GM19239 (cell line): ENCODE results near the gene UBE2D1.
"Not testable (repeated sequence)": the region's sequence is repeated elsewhere in the genome, so short reads cannot be mapped to it uniquely, and the experiment has no call there.

Source experiments
- DNase-seq: peaks from one replicate; pipeline ENCODE4 v3.0.0; 2011; ENCODE audit warnings: low spot score; ENCODE audit not compliant: insufficient read length
- FAIRE-seq: peaks from 2 replicates; lab custom pipeline; 2011; peaks lifted over from hg19 to GRCh38; lab: Jason Lieb, UNC

Gene UBE2D1

DNA sequence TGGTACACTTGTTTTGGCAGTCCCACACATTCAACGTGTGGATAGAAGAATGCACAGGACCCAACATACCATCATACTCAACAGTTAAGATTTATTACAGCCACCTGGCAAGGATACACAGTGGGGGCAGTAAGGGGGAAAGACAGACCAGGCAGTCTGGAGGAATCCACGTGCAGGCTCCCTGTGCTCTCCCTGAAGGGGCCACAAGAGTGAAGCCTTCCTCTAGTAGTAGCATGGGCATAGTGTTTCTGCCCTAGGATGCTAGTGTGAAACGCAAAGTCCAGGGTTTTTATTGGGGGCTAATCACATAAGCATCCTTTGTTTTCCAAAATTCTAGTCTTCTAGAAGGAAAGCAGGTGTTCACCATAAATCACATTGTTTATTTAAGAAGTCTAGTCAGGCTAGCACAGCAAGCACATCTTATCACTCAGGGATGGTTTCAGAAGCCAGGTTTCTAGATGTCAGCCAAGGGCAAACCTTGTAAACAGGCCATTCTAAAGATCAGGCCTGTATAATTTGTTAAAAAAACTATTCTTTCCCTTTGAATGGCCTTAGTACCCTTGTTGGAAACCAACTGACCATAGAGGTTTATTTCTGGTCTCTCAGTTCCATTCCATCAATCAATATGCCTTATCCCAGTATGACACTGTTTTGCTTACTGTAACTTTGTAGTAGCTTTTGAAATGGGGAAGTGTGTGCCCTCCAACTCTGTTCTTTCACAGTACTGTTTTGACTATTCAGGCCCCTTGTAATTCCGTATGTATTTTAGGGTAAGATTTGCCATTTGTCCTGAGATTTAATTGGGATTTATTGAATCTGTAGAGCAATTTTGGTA, 38.0 kb downstream of the UBE2D1 start:
- FAIRE-seq = no peak

DNA sequence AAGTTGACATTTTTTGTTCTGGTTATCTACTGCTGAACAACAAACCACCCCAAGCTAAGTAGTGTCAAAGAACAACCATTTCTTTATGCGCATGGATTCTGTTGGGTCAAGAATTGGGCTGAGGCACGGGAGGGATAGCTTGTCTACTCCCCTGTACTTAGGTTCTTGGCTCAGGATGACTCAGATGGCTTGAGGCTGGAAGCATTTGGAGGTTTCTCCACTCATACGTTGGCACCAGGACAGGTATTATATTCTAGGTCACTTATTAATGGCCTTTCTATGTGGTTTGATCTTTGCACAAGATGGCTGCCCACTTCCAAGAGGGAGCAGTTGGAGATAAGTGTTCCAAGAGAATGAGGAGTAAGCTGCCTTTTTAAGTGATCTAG, 38.6 kb downstream of the UBE2D1 start:
- FAIRE-seq = no peak

More for the DNA sequence above, 38.0 kb downstream of the UBE2D1 start:
- no peak for DNase-seq

DNA sequence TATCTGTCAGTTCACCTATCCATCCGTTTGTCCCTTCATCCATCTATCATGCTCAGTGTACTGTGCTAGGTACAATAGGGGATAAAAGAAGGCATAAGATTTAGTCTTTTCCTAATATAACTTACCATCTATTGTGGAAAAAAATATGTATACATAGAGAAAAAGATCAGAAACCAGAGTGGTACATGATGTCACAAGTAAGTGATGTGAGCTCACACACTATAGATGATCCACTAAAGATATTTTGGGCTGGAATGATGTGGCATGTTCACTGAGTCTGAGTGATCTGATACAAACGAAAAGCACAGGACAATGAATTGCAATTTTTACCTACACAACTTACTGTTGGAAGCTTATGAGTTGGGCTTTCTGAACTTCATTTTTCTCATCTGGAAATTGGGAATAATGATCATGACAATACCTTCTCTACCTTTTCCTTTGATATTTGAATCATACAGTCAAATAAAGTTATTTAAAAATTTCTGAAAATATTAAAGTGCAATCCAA, 47.7 kb downstream of the UBE2D1 start:
- DNase-seq (no peak), FAIRE-seq (no peak)

More for the DNA sequence above, 38.6 kb downstream of the UBE2D1 start:
- no peak for DNase-seq

DNA sequence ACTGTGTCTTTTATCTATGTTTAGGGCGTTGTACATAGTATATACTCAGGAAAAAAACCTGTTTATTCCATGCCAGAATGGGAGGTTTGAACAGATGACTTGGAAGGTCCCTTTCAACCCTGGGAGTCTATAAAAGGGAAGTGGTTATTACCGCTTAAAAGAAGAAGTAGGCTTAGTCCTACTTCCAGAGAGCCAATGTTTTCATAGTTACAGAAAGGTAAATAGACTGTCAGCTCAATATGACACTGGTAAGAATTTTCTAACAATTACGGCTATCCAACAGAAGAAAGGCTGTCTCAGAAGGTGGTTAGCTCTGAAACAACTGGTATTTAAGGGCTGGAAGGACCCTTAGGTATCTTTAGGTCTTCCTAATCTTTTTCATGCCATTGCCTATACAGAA, 49.3 kb downstream of the UBE2D1 start:
- FAIRE-seq = peak; percentile 80
- DNase-seq = no peak

DNA sequence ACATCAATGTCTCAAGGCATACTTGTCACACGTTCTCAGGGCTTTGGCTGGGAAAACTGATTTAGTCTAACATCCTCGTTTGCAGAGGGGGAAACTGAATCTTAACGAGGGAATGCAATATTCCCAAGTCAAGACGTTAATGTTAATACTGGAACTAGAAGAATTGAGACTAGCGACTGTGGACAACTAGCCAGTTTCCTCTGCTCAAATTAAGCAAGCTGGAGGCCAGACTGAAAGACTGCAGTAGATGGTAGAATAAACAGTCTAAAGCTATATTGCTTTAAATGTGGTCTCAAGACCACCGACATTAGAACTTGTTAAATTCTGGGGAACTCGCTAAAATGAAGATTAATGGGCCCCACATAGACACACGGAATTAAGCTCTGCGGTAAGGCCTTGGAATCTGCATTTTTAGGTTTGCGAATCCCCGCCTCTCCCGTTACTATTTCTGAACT, 49.8 kb downstream of the UBE2D1 start:
- FAIRE-seq (no peak), DNase-seq (no peak)

DNA sequence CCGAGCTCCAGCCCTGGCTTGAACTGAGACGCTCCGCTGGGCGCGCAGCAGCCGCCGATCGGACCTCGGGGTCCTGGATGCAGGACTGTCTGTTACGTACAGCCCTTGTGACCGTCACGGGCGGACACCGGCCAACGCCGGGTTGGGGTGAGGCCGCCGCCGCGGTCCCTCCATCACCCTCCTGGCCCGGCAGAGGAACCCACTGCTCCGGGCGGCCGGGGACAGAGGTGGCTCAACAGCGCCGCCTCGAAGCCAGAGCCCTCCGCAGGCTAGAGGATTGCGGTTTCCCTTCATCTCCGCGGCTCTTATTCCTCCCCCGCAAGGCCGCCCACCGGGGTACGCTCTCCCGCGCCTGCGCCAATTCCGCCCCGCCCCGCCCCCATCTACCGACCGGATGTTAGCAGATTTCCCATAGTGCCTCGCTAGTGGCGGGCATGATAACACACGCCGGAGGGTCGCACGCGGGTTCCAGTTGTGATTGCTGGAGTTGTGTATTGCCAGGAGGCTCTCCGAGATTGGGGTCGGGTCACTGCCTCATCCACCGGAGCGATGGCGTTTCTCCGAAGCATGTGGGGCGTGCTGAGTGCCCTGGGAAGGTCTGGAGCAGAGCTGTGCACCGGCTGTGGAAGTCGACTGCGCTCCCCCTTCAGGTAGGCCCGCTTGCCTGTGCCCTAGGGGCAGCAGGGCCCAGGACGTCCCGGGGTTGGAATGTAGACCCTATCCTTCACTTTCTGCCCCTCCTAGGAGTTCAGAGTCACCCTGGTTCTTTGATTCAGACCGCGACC, 50.4 kb downstream of the UBE2D1 start, which contains the start of gene TFAM:
Gene TFAM, plus strand, starts transcription at position 412 of the 785 bp plus-strand sequence. Its CDS starts 138 bp downstream, at position 550.
- FAIRE-seq = peak; percentile 97

DNA sequence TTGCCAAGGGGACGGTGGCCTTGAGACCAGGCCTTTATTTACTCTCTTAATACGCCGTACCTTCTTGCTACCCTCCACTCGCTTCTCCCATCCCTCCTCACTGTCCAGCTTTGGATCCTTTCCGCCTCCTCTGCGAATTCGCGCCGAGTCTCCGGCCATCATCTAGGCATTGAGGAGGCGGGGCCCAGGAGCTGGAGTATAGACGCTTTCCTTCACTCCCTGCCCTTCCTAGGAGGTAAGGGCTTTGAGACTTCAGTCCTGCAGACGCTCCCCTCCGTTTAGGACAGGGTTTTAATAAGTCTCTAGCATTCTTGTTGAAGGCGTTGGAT, 50.9 kb downstream of the UBE2D1 start:
- DNase-seq (no peak), FAIRE-seq (peak; percentile 76)

More for the DNA sequence above, 50.4 kb downstream of the UBE2D1 start, which contains the start of gene TFAM:
- peak; percentile 57 for DNase-seq

DNA sequence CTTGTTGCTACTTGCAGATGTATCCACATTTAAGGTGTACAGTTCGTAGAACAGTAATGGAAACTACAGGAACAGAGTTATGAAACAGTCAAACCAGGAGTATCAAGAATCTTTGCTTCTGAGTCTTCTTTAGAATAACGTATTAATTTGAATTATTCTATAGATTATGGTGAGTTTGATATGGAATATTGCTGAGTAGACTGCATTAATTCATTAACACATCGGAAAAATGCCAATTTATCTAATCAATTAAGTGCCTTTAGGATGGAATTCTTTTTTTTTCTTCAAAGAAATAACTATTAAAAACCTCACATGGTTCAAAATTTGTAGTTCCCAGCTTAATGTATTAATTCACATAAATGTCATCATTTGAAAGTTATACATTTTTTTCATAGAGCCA, 54.2 kb downstream of the UBE2D1 start:
- no peak for DNase-seq
- no peak for FAIRE-seq

DNA sequence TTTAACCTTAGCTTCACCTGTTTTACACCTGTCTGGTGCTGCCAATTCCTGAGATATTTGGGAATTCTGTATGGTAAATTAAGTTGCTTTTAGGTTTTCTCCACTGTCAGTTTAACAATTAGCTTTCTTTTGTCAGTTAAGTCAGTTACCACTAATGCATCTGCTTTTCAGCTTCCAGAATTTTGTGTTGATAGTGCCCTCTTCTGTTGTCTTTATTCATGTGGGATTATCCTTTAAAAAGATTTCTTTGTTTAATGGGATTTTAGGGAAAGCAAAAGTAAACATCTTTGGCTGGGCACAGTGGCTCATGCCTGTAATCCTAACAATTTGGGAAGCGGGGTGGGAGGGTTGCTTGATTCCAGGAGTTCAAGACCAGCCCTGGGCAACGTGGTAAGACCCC, 58.5 kb downstream of the UBE2D1 start:
- no peak for FAIRE-seq
- DNase-seq = no peak

DNA sequence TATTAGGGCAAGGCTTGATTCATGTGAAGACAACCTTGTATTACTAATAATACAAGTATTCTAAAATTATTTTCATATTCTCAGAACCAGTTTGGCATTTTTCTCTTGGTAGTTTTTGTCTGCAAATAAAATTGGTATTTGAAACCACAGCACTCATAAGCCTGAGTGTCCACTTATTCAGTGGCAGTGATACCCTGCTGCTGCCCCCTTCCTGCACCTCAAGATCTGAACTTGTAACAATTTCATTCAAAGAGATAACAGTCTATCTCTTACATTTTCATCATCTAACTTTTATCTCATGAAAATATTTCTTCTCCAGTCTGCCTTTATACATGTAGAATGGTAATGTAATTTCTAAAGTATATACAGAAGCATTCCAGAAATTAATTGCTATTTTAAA, 59.7 kb downstream of the UBE2D1 start:
- FAIRE-seq (no peak), DNase-seq (no peak)

DNA sequence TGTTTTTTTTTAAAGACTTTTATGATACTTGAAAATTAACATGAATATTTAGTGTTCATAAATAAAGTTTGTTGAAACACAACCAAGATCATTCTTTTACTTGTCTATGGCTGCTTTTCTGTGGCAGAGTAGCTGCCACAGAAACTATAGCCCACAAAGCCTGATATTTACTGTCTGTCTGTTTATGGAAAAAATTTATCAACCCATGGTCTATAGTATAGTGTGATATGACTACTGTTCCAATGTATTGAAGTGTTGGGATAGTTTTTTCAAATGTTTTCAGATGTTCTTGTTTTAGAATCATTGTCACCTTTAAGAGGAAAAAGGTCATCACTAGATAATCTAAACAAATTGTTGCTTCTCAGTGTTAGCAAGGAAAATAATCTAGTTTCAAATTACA, 61.3 kb downstream of the UBE2D1 start:
- FAIRE-seq = no peak
- DNase-seq = no peak

DNA sequence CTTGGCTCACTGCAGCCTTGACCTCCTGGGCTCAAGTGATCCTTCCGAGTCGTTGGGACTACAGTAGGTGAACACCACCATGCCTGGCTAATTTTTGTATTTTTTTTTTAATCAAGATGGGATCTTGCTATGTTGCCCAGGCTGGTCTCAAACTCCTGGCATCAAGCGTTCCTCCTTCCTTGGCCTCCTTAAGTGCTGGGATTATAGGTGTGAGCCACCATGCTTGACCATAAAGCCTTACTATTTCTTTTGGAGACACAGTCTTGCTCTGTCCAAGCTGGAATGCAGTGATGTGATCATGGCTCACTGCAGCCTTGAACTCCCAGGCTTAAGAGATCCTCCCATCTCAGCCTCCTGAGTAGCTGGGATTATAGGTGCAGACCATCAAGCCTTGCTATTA, 63.0 kb downstream of the UBE2D1 start:
- FAIRE-seq = no peak
- no peak for DNase-seq

DNA sequence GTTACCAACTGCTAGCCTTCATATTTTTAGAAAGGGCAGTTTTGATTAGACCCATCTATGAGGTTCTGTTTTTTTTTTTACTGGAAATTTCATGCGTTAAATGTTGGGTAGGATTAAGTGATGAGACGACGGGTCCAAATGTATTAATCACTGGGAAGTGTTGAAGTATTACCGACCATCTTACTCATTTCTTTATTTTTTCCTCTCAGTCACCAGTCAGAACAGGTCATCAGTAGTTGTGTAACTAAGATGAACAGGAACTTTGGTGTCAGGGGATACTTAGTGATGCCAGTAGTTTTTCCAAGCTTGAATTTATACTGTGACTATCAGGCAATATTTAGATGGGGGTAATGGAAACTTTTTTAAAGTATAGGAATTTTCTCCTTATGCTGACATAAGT, 64.6 kb downstream of the UBE2D1 start:
- FAIRE-seq = no peak

DNA sequence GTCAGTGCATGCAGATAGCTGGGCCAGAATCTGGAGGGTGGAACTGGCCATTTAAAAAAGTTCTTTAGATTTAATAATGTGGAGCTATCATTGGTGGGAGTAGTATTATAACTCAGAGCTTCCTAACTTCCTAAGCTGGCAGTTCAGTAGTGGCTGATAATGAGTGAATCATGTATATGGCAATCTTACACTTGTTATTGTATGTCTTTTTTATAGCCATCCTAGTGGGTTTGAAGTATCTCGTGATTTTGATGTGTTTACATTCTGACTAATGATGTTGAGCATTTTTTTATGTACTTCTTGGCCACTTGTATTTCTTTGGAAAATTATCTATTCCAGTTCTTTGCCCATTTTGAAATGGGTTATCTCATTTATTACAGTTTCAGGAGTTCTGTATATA, 65.8 kb downstream of the UBE2D1 start:
- FAIRE-seq (no peak), DNase-seq (no peak)

More for the DNA sequence above, 64.6 kb downstream of the UBE2D1 start:
- DNase-seq = no peak

DNA sequence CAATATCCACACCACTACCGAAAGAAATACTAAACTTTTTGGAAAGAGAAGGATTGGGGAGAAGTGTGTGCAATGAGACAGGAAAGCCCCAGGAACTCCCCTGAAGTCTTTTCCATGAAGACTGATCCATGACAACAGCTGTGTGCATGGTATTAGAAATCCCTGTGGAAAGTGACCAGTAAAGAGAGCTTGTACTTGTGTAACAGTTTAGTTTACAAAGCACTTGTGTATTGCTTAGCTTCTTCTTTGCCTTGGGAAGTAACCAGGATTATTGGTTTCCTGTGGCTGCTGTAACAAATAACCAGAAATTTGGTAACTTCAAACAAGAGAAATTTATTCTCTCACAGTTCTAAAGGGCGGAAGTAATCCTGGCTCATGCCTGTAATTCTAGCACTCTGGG, 69.2 kb downstream of the UBE2D1 start:
- DNase-seq = no peak
- no peak for FAIRE-seq

DNA sequence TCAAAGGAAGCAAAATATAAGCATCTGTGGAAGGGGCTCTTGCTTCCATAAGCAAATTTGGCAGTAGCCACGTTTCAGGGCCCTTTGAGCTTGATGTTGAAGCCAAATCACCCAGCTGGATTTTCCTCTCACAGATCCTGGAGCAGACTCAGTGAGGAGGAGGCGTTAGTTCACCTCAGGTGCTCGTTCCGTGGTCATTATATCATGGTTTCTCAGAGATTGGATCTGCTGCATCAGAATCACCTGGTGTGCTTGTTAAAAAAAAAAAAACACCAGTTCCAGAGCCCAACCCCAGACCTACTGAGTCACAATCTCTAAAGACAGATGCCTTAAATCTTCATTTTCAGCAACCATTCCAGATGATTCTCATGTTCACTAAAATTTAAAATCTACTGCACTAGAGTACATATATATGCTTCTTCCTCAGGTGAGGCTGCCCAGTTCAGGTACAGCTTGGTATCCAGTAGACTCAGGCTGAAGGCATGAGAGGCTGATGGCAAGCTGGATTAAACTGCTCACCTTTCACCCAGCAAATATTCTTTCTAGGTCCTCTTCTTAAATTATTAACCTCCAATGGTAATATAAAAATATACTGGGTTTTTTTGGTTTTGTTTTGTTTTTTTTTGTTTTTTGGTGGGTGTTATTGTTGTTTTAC, 75.3 kb downstream of the UBE2D1 start:
- FAIRE-seq (no peak), DNase-seq (no peak)

DNA sequence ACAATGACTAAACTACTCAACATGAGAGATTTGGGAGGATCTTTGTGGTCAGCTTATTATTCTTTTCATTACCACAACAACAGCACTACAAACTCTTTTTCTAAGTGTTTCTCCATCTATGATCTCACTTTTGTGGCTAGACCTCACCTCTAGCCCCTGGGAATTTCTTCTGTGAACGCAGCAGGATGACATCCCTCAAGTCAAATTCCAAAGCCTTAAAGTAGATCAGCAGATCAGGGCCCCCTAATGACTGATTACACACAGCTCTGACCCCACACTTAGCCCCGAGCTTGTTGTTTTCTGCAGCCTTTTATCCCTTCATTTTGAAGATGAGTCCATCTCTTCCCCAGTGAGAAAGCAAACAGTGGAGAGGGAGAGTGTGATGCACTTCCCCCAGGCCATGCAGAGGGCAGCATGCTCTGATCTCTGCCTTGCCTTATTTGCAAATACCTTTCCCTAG, 77.7 kb downstream of the UBE2D1 start:
- DNase-seq = no peak
- FAIRE-seq = no peak

DNA sequence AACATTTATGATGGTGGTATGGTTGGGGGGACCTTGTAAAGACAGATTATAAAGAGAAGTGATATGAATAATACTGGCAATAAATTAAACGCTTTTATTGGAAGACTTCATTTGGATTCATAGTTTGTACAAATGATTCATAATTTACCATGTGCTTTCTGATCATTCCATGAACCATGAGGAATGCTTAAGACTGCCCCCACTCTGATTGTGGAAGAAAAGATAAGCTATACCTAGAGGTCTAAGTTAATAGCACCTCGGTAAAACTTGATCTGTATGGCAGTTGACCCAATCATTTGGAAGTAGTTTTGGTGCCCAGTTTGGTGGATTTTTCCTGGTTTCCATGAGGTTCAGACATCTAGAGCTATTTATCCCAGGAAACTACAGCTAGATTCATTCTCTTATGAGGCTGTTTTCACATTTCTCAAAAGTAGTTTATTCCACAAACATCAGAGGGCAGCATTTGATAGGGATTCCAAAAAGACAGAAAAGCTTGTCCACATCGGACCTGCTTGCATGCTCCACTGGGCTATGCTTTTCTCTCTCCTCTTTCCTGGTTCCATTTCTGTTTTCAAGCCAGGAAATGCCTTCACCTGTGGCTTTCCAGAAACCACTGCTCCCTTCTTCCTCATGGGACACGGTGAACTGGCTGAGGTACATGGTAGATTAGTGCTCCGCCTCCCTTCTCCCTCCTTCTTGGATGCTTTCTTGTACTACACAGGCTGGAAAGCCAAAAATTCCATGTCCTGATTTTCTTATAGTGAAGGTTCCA, 79.7 kb downstream of the UBE2D1 start:
- FAIRE-seq (no peak), DNase-seq (no peak)

DNA sequence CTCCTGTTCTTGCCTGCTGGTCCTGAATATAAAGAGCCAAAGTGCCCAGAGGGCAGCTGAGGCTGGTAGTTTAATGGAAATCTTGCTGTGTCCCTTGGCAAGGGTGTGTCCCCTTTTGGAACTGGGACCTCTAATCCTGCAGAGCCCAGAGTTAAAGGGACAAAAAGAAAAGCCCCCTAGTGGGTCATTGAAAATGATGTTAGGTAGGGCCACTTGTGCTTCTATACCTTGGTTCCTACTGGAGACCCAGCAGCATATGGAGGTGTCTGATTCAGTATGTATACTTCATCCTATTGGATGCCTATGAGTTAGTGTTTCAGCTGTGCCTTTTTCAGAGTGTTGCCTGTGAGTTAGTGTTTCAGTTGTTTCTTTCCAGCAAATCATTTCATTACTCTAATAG, 81.0 kb downstream of the UBE2D1 start:
- FAIRE-seq = no peak
- DNase-seq = no peak

DNA sequence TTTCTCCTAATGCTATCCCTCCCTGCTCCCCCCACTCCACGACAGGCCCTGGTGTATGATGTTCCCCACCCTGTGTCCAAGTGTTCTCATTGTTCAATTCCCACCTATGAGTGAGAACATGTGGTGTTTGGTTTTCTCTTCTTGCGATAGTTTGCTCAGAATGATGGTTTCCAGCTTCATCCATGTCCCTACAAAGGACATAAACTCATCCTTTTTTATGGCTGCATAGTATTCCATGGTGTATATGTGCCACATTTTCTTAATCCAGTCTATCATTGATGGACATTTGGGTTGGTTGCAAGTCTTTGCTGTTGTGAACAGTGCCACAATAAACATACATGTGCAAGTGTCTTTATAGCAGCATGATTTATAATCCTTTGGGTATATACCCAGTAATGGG, 83.1 kb downstream of the UBE2D1 start:
- DNase-seq, FAIRE-seq: not testable (repeated sequence)
